Fibroblast of the aortic adventitia (primary cell): ENCODE data around the gene TBXAS1. TPM values are rescaled to one million over a fixed set of nuclear protein-coding genes. Genes with fewer than 3 reads are reported as not detected.
A peak's percentile ranks its signal among the peaks of the same experiment; 100 is the strongest.

ENCODE experiments used
- DNase-seq: peaks from one replicate; pipeline ENCODE4 v3.0.0-alpha.2; 2010; ENCODE audit warnings: low read depth
- H3K4me3 ChIP-seq: 2 replicates; pipeline ENCODE4 v1.5.1; 2011; ENCODE audit warnings: low read depth, mild to moderate bottlenecking, control low read depth, low read length, moderate library complexity
- total RNA-seq: library from RNA; depleted of rRNA; stranded (reverse); fragments of >200 nt; gene quantifications from 2 replicates; pipeline ENCODE4 v1.2.3, GENCODE V29; 2012; ENCODE audit warnings: low replicate concordance
- TF ChIP-seq, protein P1 (sequence below): IDR thresholded peaks from 2 replicates; pipeline ENCODE4 v1.5.1; 2011; ENCODE audit warnings: mild to moderate bottlenecking, low read length, control low read depth, inconsistent platforms; ENCODE audit not compliant: insufficient read depth

The TBXAS1 gene
- total RNA-seq, 1 donor, result 2.4 TPM

DNA sequence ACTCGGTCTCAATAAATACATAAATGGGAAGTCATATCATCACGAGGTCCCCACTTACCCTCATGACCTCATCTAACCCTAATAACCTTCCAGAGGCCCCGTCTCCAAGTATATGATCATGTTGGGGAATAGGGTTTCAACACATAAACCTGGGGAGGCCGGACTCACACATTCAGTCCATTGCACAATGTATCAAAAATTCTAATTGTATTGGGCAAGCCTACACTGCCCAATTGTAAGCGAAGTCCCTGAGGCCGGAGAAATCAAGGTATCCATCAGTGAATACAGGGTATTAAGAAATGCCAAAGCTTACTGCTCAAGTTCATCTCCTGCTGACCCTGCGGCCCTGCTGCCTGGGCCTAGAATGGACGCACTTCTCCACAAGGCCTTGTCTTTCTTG, 164.1 kb downstream of the TBXAS1 start:
- DNase-seq, result no peak
- H3K4me3 ChIP-seq, result no peak overlapping the region
- TF ChIP-seq, protein P1, sequence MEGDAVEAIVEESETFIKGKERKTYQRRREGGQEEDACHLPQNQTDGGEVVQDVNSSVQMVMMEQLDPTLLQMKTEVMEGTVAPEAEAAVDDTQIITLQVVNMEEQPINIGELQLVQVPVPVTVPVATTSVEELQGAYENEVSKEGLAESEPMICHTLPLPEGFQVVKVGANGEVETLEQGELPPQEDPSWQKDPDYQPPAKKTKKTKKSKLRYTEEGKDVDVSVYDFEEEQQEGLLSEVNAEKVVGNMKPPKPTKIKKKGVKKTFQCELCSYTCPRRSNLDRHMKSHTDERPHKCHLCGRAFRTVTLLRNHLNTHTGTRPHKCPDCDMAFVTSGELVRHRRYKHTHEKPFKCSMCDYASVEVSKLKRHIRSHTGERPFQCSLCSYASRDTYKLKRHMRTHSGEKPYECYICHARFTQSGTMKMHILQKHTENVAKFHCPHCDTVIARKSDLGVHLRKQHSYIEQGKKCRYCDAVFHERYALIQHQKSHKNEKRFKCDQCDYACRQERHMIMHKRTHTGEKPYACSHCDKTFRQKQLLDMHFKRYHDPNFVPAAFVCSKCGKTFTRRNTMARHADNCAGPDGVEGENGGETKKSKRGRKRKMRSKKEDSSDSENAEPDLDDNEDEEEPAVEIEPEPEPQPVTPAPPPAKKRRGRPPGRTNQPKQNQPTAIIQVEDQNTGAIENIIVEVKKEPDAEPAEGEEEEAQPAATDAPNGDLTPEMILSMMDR, result no peak

- H3K4me3 ChIP-seq, result no peak overlapping the region
- TF ChIP-seq, protein P1, result no peak
- DNase-seq, result no peak
Measured at GRCh38 chr7:139993592-139993991, 164.5 kb downstream of the TBXAS1 start.

DNA sequence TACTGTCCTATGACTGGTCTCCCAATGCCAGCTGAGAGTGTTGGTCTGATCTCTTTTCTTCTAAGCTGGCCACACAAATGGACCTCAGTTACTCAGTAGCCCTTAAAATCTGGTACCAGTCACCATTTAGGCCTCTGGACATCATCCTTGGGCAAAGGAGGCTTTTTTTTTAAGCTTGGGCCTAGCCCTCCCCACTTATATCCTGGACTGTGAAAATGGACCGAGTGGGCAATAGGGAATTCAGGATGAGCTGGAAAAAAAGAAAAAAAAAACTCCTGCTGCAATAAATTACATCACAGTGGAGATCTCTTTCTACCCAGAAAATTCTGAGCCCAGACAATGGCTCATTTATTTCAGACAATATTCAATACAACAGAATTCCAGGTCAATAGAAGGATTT, 165.3 kb downstream of the TBXAS1 start:
- H3K4me3 ChIP-seq, result no peak overlapping the region
- no peak for DNase-seq
- TF ChIP-seq, protein P1, result no peak

GRCh38 chr7:139995017-139995915, 166.2 kb downstream of the TBXAS1 start:
- H3K4me3 ChIP-seq, result no peak overlapping the region
- TF ChIP-seq, protein P1, result no peak
- DNase-seq, result peak; percentile 59

DNA sequence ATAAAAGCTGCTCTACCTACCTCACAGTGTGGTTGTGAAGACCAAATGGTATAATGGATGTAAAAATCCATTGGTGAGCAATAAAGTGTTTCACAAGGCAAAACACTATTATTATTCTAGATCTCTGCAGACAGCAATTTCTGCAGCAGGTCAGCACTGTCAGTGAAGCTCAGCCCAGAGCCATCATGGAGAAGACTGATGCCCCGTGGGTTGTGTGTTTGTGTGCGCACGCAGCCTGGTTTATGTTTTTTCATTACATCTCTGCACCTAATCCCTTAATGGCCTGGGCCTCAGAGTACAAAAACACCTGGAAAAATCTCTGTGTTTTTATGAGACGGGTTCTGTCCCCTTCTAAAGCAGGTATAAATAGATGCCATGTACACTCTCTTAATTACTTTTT, 169.5 kb downstream of the TBXAS1 start:
- no peak overlapping the region for H3K4me3 ChIP-seq
- TF ChIP-seq, protein P1, result no peak
- DNase-seq, result no peak

DNA sequence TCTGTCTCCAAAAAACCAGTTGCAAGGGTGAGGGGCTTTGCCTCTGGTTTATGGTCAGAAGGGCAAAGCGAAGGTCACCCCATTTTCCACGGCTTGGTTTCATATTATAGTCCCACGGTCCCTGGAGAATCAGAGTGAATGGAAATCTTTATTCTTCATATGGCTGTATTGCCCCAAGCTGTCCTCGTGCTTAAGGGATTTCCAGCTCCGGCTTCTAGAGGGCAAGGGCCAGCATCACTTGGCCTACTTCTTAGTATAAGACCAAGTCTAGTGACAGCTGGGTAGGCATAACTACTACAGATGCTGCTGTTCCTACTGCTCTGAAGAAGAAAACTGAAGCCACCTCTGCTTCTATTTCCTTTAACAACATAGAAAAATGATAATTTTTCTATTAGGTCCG, 170.5 kb downstream of the TBXAS1 start:
- H3K4me3 ChIP-seq, result no peak overlapping the region
- TF ChIP-seq, protein P1, result no peak
- no peak for DNase-seq
